ENCODE data around the gene CCR7. TPM values are rescaled to one million over a fixed set of nuclear protein-coding genes. Genes with fewer than 3 reads are reported as not detected.
A peak's percentile ranks its signal among the peaks of the same experiment; 100 is the strongest.

CCR7 gene
- total and polyA plus RNA-seq, 2 donors from 2014 or later: 0.17 to 7.1 TPM

DNA sequence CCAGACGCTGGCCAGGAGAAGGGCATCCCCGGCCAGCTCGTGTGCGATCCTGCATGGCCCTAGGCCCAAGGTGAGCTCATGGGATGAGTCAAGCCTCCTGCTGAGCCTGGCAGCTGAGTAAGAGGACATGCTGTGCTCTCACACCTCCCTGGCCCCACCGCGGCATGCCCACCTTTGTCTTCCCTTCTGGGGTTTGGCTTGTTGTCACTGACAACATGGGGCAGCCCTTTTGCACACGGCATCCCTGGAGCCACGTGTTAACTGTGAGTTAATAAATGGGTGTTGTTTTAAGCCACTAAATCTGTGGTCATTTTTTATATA is 55.0 kb downstream of the CCR7 start:
- TF ChIP-seq, protein P1, sequence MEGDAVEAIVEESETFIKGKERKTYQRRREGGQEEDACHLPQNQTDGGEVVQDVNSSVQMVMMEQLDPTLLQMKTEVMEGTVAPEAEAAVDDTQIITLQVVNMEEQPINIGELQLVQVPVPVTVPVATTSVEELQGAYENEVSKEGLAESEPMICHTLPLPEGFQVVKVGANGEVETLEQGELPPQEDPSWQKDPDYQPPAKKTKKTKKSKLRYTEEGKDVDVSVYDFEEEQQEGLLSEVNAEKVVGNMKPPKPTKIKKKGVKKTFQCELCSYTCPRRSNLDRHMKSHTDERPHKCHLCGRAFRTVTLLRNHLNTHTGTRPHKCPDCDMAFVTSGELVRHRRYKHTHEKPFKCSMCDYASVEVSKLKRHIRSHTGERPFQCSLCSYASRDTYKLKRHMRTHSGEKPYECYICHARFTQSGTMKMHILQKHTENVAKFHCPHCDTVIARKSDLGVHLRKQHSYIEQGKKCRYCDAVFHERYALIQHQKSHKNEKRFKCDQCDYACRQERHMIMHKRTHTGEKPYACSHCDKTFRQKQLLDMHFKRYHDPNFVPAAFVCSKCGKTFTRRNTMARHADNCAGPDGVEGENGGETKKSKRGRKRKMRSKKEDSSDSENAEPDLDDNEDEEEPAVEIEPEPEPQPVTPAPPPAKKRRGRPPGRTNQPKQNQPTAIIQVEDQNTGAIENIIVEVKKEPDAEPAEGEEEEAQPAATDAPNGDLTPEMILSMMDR (IDR thresholded peaks at IDR 0.05; ENCODE audit: borderline replicate concordance, extremely low read depth, insufficient read depth): no peak
- Histone ChIP-seq H3K27ac (ENCODE audit: low read depth in 2 of 2, low read length in 2 of 2) (no peak overlapping the region), H3K27me3 (ENCODE audit: control insufficient read depth, insufficient read depth, low read length) (no peaks in the 10 kb centered on the region), H3K4me3 (ENCODE audit: low read length in 3 of 3) (no peak overlapping the region), H3K9me3 (ENCODE audit: control insufficient read depth in 2 of 3, insufficient read depth in 1 of 3, low read length in 3 of 3) (no peaks in the 10 kb centered on the region), H3K36me3 (ENCODE audit: control insufficient read depth in 2 of 3, insufficient read depth in 3 of 3, low read length in 3 of 3) (no peaks in the 10 kb centered on the region), H3K9ac (ENCODE audit: low read length in 3 of 3) (no peak overlapping the region), H3K4me1 (ENCODE audit: control insufficient read depth in 2 of 3, insufficient read depth in 2 of 3, low read depth in 1 of 3, low read length in 3 of 3) (no peaks in the 10 kb centered on the region)
- FAIRE-seq: no peak
- no peak for DNase-seq
- intact Hi-C loops (cut with DNase I): no loop called here

DNA sequence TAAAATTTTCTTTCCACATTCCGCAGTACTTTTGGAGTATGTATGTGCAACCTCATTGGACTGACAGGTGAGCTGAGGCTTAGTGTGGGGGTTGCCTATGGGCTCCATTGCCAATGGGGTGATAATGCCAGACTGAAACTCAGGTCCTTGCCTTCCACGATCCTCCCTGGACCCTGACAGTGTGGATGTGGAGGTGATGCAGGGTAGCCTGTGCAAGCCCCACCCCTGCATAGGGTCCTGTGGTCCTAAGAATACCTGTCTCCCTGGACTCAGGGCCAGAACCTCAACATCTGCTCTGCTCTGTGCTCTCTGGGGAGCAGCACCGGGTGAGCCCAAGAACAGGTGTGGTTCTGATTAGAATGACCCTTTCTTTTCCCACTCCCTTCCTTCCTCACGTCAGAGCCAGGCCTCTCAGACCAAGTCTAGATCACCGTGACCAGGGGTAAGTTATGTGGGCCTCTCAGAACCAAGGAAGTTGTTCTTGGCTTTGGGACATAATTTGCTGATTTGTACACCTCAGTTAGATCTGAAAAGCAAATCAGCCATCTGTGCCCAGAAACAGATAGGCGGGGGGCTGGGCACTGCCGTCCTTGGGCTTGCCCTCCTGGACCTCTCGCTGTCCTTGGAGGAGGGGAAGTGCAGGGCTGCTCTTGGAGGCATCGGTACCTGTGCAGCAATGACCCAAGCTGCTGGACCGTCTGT is 55.5 kb downstream of the CCR7 start:
- intact Hi-C loops (cut with DNase I): no loop called here

DNA sequence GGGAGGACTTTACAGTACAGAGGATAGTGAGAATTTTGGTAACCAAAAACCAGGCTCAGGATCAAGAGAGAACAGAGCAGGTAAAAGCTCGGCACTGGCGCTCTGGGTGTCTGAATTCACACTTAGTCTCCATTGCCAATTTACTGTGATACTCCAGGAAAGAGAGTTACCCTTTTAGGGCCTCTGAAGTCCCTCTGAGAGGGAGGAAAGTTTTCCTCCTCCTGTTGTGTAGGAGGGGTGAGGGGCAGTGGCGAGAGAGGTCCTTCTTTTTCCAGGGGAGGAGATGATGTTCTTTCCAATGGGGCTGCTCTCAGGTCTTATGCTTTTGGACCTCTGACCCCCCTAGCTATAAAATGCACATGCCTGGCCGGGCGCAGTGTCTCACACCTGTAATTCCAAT is 58.5 kb downstream of the CCR7 start:
- Histone ChIP-seq H3K9ac (ENCODE audit: low read length in 3 of 3) (no peak overlapping the region), H3K9me3 (ENCODE audit: control insufficient read depth in 2 of 3, insufficient read depth in 1 of 3, low read length in 3 of 3) (no peaks in the 10 kb centered on the region), H3K4me3 (ENCODE audit: low read length in 3 of 3) (no peak overlapping the region), H3K27ac (ENCODE audit: low read depth in 2 of 2, low read length in 2 of 2) (no peak overlapping the region), H3K27me3 (ENCODE audit: control insufficient read depth, insufficient read depth, low read length) (no peaks in the 10 kb centered on the region), H3K36me3 (ENCODE audit: control insufficient read depth in 2 of 3, insufficient read depth in 3 of 3, low read length in 3 of 3) (no peaks in the 10 kb centered on the region), H3K4me1 (ENCODE audit: control insufficient read depth in 2 of 3, insufficient read depth in 2 of 3, low read depth in 1 of 3, low read length in 3 of 3) (no peaks in the 10 kb centered on the region)
- FAIRE-seq (no peak), DNase-seq (peak in 3 of 5 donors; percentile 43 to 63 (median 52))
- TF ChIP-seq, protein P1 (IDR thresholded peaks at IDR 0.05; ENCODE audit: borderline replicate concordance, extremely low read depth, insufficient read depth): no peak
- intact Hi-C loops (cut with DNase I): no loop called here

More for the DNA sequence above, 55.5 kb downstream of the CCR7 start:
- Histone ChIP-seq H3K9ac (ENCODE audit: low read length in 3 of 3) (no peak overlapping the region), H3K4me3 (ENCODE audit: low read length in 3 of 3) (no peak overlapping the region), H3K27me3 (ENCODE audit: control insufficient read depth, insufficient read depth, low read length) (no peaks in the 10 kb centered on the region), H3K27ac (ENCODE audit: low read depth in 2 of 2, low read length in 2 of 2) (no peak overlapping the region), H3K9me3 (ENCODE audit: control insufficient read depth in 2 of 3, insufficient read depth in 1 of 3, low read length in 3 of 3) (no peaks in the 10 kb centered on the region), H3K36me3 (ENCODE audit: control insufficient read depth in 2 of 3, insufficient read depth in 3 of 3, low read length in 3 of 3) (no peaks in the 10 kb centered on the region), H3K4me1 (ENCODE audit: control insufficient read depth in 2 of 3, insufficient read depth in 2 of 3, low read depth in 1 of 3, low read length in 3 of 3) (no peaks in the 10 kb centered on the region)
- no peak for FAIRE-seq
- TF ChIP-seq, protein P1 (IDR thresholded peaks at IDR 0.05; ENCODE audit: borderline replicate concordance, extremely low read depth, insufficient read depth): no peak
- DNase-seq: no peak

Other genes with a start within 250 kb of the CCR7 start
- 2.6 TPM for gene GJD3, start 200.7 kb downstream of the CCR7 start, total RNA-seq
- not detected for gene GJD3, start 200.7 kb downstream of the CCR7 start, polyA plus RNA-seq (ENCODE audit: insufficient read depth, low read depth, low replicate concordance)
- 2.7 TPM for gene TOP2A, start 147.6 kb downstream of the CCR7 start, total RNA-seq
- gene TOP2A, start 147.6 kb downstream of the CCR7 start, polyA plus RNA-seq (ENCODE audit: insufficient read depth, low read depth, low replicate concordance): 0.82 TPM
- gene IGFBP4, start 122.0 kb downstream of the CCR7 start, total RNA-seq: 743 TPM
- 545 TPM for gene IGFBP4, start 122.0 kb downstream of the CCR7 start, polyA plus RNA-seq (ENCODE audit: insufficient read depth, low read depth, low replicate concordance)
- gene TNS4, start 63.8 kb downstream of the CCR7 start, total RNA-seq: 0.31 TPM
- 2.2 TPM for gene TNS4, start 63.8 kb downstream of the CCR7 start, polyA plus RNA-seq (ENCODE audit: insufficient read depth, low read depth, low replicate concordance)
- 112 TPM for gene SMARCE1, start 82.3 kb upstream of the CCR7 start, total RNA-seq
- gene SMARCE1, start 82.3 kb upstream of the CCR7 start, polyA plus RNA-seq (ENCODE audit: insufficient read depth, low read depth, low replicate concordance): 73.4 TPM
- 6.6 TPM for gene KRT222, start 99.7 kb upstream of the CCR7 start, total RNA-seq
- 1.2 TPM for gene KRT222, start 99.7 kb upstream of the CCR7 start, polyA plus RNA-seq (ENCODE audit: insufficient read depth, low read depth, low replicate concordance)
- gene KRT24, start 138.3 kb upstream of the CCR7 start, total RNA-seq: 0.31 TPM
- gene KRT24, start 138.3 kb upstream of the CCR7 start, polyA plus RNA-seq (ENCODE audit: insufficient read depth, low read depth, low replicate concordance): not detected
- not detected for gene KRT25, start 189.9 kb upstream of the CCR7 start, total RNA-seq
- gene KRT25, start 189.9 kb upstream of the CCR7 start, polyA plus RNA-seq (ENCODE audit: insufficient read depth, low read depth, low replicate concordance): not detected
- not detected for gene KRT26, start 206.7 kb upstream of the CCR7 start, total RNA-seq
- gene KRT26, start 206.7 kb upstream of the CCR7 start, polyA plus RNA-seq (ENCODE audit: insufficient read depth, low read depth, low replicate concordance): not detected
- gene KRT27, start 217.1 kb upstream of the CCR7 start, total RNA-seq: not detected
- gene KRT27, start 217.1 kb upstream of the CCR7 start, polyA plus RNA-seq (ENCODE audit: insufficient read depth, low read depth, low replicate concordance): not detected
- gene KRT28, start 234.5 kb upstream of the CCR7 start, total RNA-seq: not detected
- not detected for gene KRT28, start 234.5 kb upstream of the CCR7 start, polyA plus RNA-seq (ENCODE audit: insufficient read depth, low read depth, low replicate concordance)